Thoracic aorta (tissue), 2 donors: ENCODE measurements around the gene DHPS. TPM values are rescaled to one million over a fixed set of nuclear protein-coding genes. Genes with fewer than 3 reads are reported as not detected.

Experiments
- ATAC-seq: fragments of 150-250 bp; one replicate; pipeline ENCODE4 v1.8.0; 2017; ENCODE audit warnings: low read depth; ENCODE audit not compliant: insufficient number of reproducible peaks, low FRiP score
- DNase-seq: peaks from one replicate; pipeline ENCODE4 v3.0.0-alpha.2; 2020; ENCODE audit warnings: low spot score
- H3K27ac ChIP-seq, 2 donors: fragments of 200-600 bp; sonication (generic); 1 replicate in 1 of 2; 2 replicates in 1 of 2; pipeline ENCODE4 v1.5.1; 2016; ENCODE audit warnings: mild to moderate bottlenecking in 2 of 2, moderate library complexity in 2 of 2
- H3K27me3 ChIP-seq: fragments of 200-600 bp; sonication (generic); replicated peaks from 2 replicates; pipeline ENCODE4 v1.6.0; 2016; ENCODE audit warnings: mild to moderate bottlenecking; ENCODE audit not compliant: insufficient read depth
- H3K36me3 ChIP-seq: fragments of 200-600 bp; sonication (generic); one replicate; pipeline ENCODE4 v1.5.1; 2016
- H3K4me1 ChIP-seq, 2 donors: fragments of 200-600 bp; sonication (generic); 1 replicate in 1 of 2; 2 replicates in 1 of 2; pipeline versions ENCODE4 v1.5.1 to v1.6.0; 2016; ENCODE audit warnings: low read depth in 2 of 2, mild to moderate bottlenecking in 1 of 2; ENCODE audit not compliant: control insufficient read depth in 1 of 2
- H3K4me3 ChIP-seq: fragments of 200-600 bp; sonication (generic); 2 replicates; pipeline ENCODE4 v1.5.1; 2016; ENCODE audit warnings: mild to moderate bottlenecking
- H3K9me3 ChIP-seq: fragments of 200-600 bp; sonication (generic); 2 replicates; pipeline ENCODE4 v1.5.1; 2016
- CTCF ChIP-seq: fragments of 200-600 bp; sonication (generic); IDR thresholded peaks from one replicate; pipeline ENCODE4 v1.5.1; 2019; ENCODE audit warnings: antibody characterized with exemption
- total RNA-seq, 2 donors: library from RNA; depleted of rRNA; stranded (reverse); fragments of >200 nt; gene quantifications; one replicate each; pipeline versions ENCODE4 v1.1.0 to v1.2.3, GENCODE V29; 2016

The DHPS gene
- total RNA-seq, 2 donors from 2014 or later: 101 to 114 TPM

GRCh38 chr19:12696366-12697335 lies 15.0 kb upstream of the DHPS start, which contains the start of gene FBXW9:
Gene FBXW9 (minus strand): TSS chr19:12696631. CDS start chr19:12696581, 50 bp downstream.
- Histone ChIP-seq H3K4me3 (peak within 1 kb of the TSS; percentile 97), H3K4me1 (peaks cover 10 to 18% of the 10 kb centered on the region in 2 donors), H3K9me3 (no peaks in the 10 kb centered on the region), H3K27ac (peak within 1 kb of the TSS; percentile 96 to 97), H3K27me3 (no peaks in the 10 kb centered on the region), H3K36me3 (peaks cover 16% of the 10 kb centered on the region)
- peak; percentile 69 for ATAC-seq
- DNase-seq: peak; percentile 95
- TF ChIP-seq CTCF: no peak

GRCh38 chr19:12695997-12696365 lies 14.3 kb upstream of the DHPS start:
- no peak for ATAC-seq
- no peak for TF ChIP-seq CTCF
- no peak overlapping the region for H3K27ac ChIP-seq

GRCh38 chr19:12695514-12695913 lies 13.8 kb upstream of the DHPS start:
- Histone ChIP-seq H3K36me3 (peaks cover 5% of the 10 kb centered on the region), H3K27me3 (no peaks in the 10 kb centered on the region), H3K27ac (no peak overlapping the region), H3K4me1 (peaks cover 10 to 18% of the 10 kb centered on the region in 2 donors), H3K4me3 (peak overlapping the region; percentile 97), H3K9me3 (no peaks in the 10 kb centered on the region)
- DNase-seq (no peak), ATAC-seq (no peak)
- TF ChIP-seq CTCF: no peak

More at GRCh38 chr19:12695997-12696365, 14.3 kb upstream of the DHPS start:
- DNase-seq: no peak
- Histone ChIP-seq H3K9me3 (no peaks in the 10 kb centered on the region), H3K36me3 (peaks cover 9% of the 10 kb centered on the region), H3K4me3 (peak overlapping the region; percentile 97), H3K4me1 (peaks cover 10 to 18% of the 10 kb centered on the region in 2 donors), H3K27me3 (no peaks in the 10 kb centered on the region)

- ATAC-seq (no peak), DNase-seq (no peak)
- Histone ChIP-seq H3K4me3 (no peak overlapping the region), H3K9me3 (no peaks in the 10 kb centered on the region), H3K36me3 (peaks cover 3% of the 10 kb centered on the region), H3K27ac (no peak overlapping the region), H3K4me1 (peaks cover 10 to 18% of the 10 kb centered on the region in 2 donors), H3K27me3 (no peaks in the 10 kb centered on the region)
- no peak for TF ChIP-seq CTCF
Measured at GRCh38 chr19:12695096-12695495, 13.4 kb upstream of the DHPS start.

- ATAC-seq (no peak), DNase-seq (no peak)
- no peaks in the 10 kb centered on the region for H3K27me3 ChIP-seq
- no peaks in the 10 kb centered on the region for H3K9me3 ChIP-seq
- no peak overlapping the region for H3K27ac ChIP-seq
- H3K4me3 ChIP-seq: no peak overlapping the region
- TF ChIP-seq CTCF: no peak
- H3K36me3 ChIP-seq: no peaks in the 10 kb centered on the region
- H3K4me1 ChIP-seq: peaks cover 10 to 18% of the 10 kb centered on the region in 2 donors
Measured at GRCh38 chr19:12694641-12695040, 13.0 kb upstream of the DHPS start.
